Retinal pigment epithelial cell (primary cell): ENCODE data around the gene PPP4R1.

Experiments used
- DNase-seq: peaks from one replicate; pipeline ENCODE4 v3.0.0-alpha.2; 2010; ENCODE audit warnings: low read depth
- H3K4me3 ChIP-seq: 2 replicates; pipeline ENCODE4 v1.5.1; 2011; ENCODE audit warnings: mild to moderate bottlenecking, low read length, control low read depth, moderate library complexity
- TF ChIP-seq, protein P1 (sequence below): conservative IDR thresholded peaks from 2 replicates; pipeline ENCODE4 v1.5.1; 2011; ENCODE audit warnings: low read depth, low read length, control low read depth, inconsistent platforms

The PPP4R1 gene

DNA sequence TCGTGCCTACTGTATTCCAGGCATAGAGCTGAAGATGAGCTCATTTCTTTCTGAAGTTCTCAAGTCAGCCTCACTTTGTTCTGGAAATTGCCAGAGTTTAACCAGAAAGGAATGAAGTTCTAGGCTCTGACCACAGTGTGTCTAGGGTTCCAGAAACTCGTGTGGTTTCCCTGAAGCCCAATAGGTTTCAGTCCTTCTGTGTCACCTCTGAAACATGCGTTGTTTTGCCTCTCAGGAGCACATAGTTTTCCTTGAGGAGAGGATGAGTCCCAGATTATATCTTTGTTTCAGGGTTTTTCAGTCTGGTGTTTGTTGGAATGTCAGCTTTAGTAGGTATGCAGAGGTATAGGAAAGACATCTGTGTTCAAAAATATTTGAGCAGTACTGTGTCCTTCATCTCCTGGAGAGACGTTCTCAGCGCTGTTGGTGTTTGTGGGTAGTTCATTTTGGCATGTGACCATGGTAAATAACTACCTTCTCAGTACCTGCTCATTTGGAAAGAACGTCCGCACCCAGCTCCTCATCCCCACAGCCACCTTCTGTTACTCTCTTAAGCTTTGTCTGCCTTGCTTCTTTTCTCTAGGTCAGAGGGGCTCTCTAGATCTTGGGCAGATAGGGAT lies 82.5 kb downstream of the PPP4R1 start:
- no peak for DNase-seq
- H3K4me3 ChIP-seq, result no peak overlapping the region
- TF ChIP-seq, protein P1, sequence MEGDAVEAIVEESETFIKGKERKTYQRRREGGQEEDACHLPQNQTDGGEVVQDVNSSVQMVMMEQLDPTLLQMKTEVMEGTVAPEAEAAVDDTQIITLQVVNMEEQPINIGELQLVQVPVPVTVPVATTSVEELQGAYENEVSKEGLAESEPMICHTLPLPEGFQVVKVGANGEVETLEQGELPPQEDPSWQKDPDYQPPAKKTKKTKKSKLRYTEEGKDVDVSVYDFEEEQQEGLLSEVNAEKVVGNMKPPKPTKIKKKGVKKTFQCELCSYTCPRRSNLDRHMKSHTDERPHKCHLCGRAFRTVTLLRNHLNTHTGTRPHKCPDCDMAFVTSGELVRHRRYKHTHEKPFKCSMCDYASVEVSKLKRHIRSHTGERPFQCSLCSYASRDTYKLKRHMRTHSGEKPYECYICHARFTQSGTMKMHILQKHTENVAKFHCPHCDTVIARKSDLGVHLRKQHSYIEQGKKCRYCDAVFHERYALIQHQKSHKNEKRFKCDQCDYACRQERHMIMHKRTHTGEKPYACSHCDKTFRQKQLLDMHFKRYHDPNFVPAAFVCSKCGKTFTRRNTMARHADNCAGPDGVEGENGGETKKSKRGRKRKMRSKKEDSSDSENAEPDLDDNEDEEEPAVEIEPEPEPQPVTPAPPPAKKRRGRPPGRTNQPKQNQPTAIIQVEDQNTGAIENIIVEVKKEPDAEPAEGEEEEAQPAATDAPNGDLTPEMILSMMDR, result no peak

DNA sequence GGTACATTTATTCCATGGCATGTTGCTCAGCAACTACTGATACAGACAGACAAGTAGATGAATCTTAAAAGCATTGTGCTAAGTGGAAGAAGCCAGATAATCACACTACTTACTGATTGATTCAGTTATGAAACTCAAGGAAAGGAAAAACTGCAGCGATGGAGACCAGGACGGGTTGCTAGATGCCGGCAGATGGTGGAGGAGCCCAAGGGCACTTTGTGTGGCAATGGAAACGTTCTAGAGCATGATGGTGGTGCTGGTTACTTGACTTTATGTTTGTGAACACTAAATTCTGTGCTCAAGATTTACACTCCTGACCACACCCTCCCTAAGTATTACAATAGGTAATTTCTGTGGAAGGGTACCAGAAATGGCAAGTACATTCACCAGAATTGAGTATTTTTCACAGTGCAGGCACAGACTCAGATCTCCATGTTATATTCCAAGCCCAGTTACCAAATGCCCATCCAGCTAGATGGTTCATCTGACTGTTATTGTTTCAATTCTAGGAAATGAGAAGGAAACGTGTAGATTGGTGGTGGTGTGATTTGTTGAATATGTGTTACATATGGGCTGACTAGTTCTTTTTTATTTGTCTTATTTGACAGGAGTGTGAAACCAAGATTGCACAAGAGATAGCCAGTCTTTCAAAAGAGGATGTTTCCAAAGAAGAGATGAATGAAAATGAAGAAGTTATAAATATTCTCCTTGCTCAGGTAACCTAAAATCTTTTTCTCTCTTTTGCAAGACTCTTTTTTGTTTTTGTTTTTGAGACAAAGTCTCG lies 83.9 kb downstream of the PPP4R1 start:
- no peak overlapping the region for H3K4me3 ChIP-seq
- no peak for DNase-seq
- TF ChIP-seq, protein P1, result no peak

DNA sequence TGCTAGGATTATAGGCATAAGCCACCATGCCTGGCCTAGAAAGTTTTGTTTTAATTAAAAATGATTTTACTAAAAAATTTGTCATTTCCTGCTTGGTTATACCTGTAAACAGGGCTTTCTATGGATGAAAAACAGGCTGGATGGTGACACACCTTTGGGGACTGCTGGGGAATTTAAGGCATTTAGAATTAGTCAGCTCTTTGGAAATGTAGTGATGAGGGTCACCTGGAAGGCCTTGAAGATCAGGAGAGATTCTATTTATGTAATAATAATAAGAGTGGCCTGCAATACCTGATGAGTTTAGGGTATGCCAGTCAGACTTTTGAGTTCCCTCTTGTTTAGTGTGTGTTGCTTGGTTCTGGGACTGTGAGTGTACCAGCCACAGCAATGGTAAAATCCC lies 87.9 kb downstream of the PPP4R1 start:
- H3K4me3 ChIP-seq, result no peak overlapping the region
- no peak for DNase-seq
- TF ChIP-seq, protein P1, result no peak

DNA sequence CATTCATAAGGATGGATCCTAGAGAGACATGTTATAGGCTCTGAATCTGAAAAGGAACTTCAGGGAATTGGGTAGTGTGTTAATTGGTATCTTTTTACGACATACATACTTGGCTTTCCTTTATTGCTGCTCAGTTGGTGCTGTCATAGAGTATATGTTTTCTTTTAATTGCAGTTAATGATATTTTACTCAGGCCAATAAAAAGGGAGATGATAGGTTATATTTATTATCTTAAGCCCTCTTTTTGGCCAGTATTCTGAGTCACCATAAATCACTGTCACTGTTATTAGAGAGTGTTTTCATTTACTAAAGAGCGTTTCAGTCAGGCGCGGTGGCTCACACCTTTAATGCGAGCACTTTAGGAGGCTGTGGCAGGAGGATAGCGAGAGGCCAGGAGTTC lies 91.4 kb downstream of the PPP4R1 start:
- DNase-seq, result no peak
- TF ChIP-seq, protein P1, result no peak
- H3K4me3 ChIP-seq, result no peak overlapping the region

DNA sequence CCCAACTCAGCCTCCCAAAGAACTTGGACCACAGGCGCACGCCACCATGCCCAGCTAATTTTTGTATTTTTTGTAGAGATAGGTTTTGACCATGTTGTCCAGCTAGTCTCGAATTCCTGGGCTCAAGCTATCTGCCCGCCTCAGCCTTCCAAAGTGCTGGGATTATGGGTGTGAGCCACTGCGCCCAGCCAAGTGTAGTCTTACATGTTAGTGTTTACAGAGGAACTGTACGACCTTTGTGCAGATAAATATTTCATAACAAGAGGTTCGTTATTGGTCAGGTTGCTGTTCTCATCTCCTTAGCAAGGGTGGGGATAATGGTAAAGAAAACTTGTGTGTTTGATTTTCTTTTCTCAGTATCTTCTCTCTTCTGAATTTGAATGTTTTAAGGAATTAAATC lies 92.6 kb downstream of the PPP4R1 start:
- no peak for DNase-seq
- no peak overlapping the region for H3K4me3 ChIP-seq
- TF ChIP-seq, protein P1, result no peak

- TF ChIP-seq, protein P1, result no peak
- peak; percentile 8 for DNase-seq
- no peak overlapping the region for H3K4me3 ChIP-seq
These were observed 93.7 kb downstream of the PPP4R1 start for GRCh38 chr18:9520666-9521065.

GRCh38 chr18:9519399-9519798 lies 95.0 kb downstream of the PPP4R1 start:
- TF ChIP-seq, protein P1, result no peak
- no peak overlapping the region for H3K4me3 ChIP-seq
- DNase-seq, result no peak
